Testis (tissue), 2 donors: ENCODE data around the gene TBL1X.

Experiments used
- CTCF ChIP-seq, 3 experiments: fragments of 450-650 bp in 2 of 3; fragments of 200-600 bp in 1 of 3; sonication (generic) in 1 of 3; IDR thresholded peaks; one replicate each; pipeline ENCODE4 v1.5.1; 2016 to 2019; ENCODE audit warnings: antibody characterized with exemption in 3 of 3, mild to moderate bottlenecking in 2 of 3, moderate library complexity in 1 of 3
- POLR2A ChIP-seq: fragments of 450-650 bp; IDR thresholded peaks from one replicate; pipeline ENCODE4 v1.6.1; 2017; ENCODE audit warnings: antibody characterized with exemption, mild to moderate bottlenecking, moderate library complexity

- no peak for TF ChIP-seq POLR2A
- TF ChIP-seq CTCF (IDR thresholded peaks at IDR 0.05) = no peak
These were observed 62.1 kb downstream of the TBL1X start for GRCh38 chrX:9526965-9527364.
